ENCODE data around the gene EPM2AIP1.

The EPM2AIP1 gene

DNA sequence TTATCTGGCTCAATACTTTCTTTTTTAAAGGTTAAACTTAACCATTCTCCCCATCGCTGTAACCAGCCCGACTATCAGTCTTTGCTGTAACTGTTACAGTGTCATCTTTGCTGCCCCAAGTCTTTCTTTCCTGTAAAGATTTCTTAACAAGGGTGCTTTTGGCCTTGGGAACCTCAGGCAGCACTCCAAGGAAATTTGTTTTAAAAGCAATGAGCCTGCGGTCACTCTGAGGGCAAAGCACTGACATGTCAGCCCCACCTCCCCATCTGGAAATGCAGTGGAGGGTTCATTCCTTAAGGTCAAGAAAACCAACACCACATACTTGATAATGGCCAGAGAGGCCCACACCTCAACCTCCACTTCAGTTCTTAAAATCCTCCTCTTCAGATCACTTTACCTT, 51.3 kb downstream of the EPM2AIP1 start:
- no peak overlapping the region for H3K27ac ChIP-seq
- TF ChIP-seq ZFX (IDR thresholded peaks at IDR 0.05; ENCODE audit: borderline replicate concordance), result no peak
- TF ChIP-seq, protein P1, sequence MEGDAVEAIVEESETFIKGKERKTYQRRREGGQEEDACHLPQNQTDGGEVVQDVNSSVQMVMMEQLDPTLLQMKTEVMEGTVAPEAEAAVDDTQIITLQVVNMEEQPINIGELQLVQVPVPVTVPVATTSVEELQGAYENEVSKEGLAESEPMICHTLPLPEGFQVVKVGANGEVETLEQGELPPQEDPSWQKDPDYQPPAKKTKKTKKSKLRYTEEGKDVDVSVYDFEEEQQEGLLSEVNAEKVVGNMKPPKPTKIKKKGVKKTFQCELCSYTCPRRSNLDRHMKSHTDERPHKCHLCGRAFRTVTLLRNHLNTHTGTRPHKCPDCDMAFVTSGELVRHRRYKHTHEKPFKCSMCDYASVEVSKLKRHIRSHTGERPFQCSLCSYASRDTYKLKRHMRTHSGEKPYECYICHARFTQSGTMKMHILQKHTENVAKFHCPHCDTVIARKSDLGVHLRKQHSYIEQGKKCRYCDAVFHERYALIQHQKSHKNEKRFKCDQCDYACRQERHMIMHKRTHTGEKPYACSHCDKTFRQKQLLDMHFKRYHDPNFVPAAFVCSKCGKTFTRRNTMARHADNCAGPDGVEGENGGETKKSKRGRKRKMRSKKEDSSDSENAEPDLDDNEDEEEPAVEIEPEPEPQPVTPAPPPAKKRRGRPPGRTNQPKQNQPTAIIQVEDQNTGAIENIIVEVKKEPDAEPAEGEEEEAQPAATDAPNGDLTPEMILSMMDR (IDR thresholded peaks at IDR 0.05), result no peak

- H3K27ac ChIP-seq, result no peak overlapping the region
- no peak for TF ChIP-seq ZFX (IDR thresholded peaks at IDR 0.05; ENCODE audit: borderline replicate concordance)
- TF ChIP-seq, protein P1 (IDR thresholded peaks at IDR 0.05), result no peak
These were observed 51.8 kb downstream of the EPM2AIP1 start for GRCh38 chr3:36941162-36941561.

DNA sequence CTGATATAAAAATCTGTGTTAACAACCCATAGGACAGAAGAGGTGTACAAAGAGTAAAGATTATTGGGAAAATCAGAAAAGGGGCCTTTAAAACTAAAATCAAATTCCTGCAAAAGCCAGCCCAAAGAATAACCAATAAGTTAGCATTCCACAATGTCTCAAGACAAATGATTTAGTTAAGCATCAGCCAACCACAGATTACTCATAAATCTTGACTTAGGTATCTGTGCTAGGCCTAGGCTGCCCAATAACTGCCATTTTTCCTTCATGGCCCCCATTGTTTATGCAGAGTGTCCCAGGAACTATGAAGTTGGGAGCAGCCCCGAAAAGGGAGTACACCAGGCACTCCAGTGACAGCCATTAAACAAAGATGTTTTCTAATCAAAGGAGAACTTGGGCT, 55.4 kb downstream of the EPM2AIP1 start:
- no peak overlapping the region for H3K27ac ChIP-seq
- no peak for TF ChIP-seq ZFX (IDR thresholded peaks at IDR 0.05; ENCODE audit: borderline replicate concordance)
- TF ChIP-seq, protein P1 (IDR thresholded peaks at IDR 0.05), result no peak
